ENCODE data around the gene DTWD2.
"Not testable (repeated sequence)": the region's sequence is repeated elsewhere in the genome, so short reads cannot be mapped to it uniquely, and the experiment has no call there.

Gene DTWD2

GRCh38 chr5:118905196-118905595 is 83.2 kb downstream of the DTWD2 start:
- Mint-ChIP-seq H3K4me3 (no peak overlapping the region), H3K4me1 (peaks cover 4 to 10% of the 10 kb centered on the region in 2 donors), H3K9me3 (no peaks in the 10 kb centered on the region), H3K27me3 (no peaks in the 10 kb centered on the region), H3K36me3 (peaks cover 1 to 3% of the 10 kb centered on the region in 2 donors), H3K27ac (no peak overlapping the region)
- ATAC-seq (replicated peaks) (no peak), DNase-seq (no peak)

- no peak overlapping the region for H3K27ac Mint-ChIP-seq
- peaks cover 0 to 3% of the 10 kb centered on the region in 2 donors for H3K36me3 Mint-ChIP-seq
- ATAC-seq (replicated peaks): no peak
- peaks cover 4 to 10% of the 10 kb centered on the region in 2 donors for H3K4me1 Mint-ChIP-seq
- no peaks in the 10 kb centered on the region for H3K27me3 Mint-ChIP-seq
- H3K4me3 Mint-ChIP-seq: no peak overlapping the region
- no peak for DNase-seq
- H3K9me3 Mint-ChIP-seq: no peaks in the 10 kb centered on the region
Measured at GRCh38 chr5:118902656-118903438, 85.5 kb downstream of the DTWD2 start.

- no peak for ATAC-seq (replicated peaks)
- DNase-seq: no peak
- Mint-ChIP-seq H3K27me3 (no peaks in the 10 kb centered on the region), H3K4me1 (peaks cover 3 to 11% of the 10 kb centered on the region in 2 donors), H3K36me3 (peaks cover 0 to 2% of the 10 kb centered on the region in 2 donors), H3K4me3 (no peak overlapping the region), H3K27ac (no peak overlapping the region), H3K9me3 (no peaks in the 10 kb centered on the region)
Measured at GRCh38 chr5:118894709-118895108, 93.6 kb downstream of the DTWD2 start.

GRCh38 chr5:118891252-118891651 is 97.1 kb downstream of the DTWD2 start:
- H3K27ac Mint-ChIP-seq: no peak overlapping the region
- H3K36me3 Mint-ChIP-seq: peaks cover 0 to 2% of the 10 kb centered on the region in 2 donors
- H3K4me1 Mint-ChIP-seq: peaks cover 3 to 11% of the 10 kb centered on the region in 2 donors
- H3K9me3 Mint-ChIP-seq: no peaks in the 10 kb centered on the region
- no peak for ATAC-seq (replicated peaks)
- no peak overlapping the region for H3K4me3 Mint-ChIP-seq
- DNase-seq: no peak
- no peaks in the 10 kb centered on the region for H3K27me3 Mint-ChIP-seq

GRCh38 chr5:118889165-118889564 is 99.2 kb downstream of the DTWD2 start:
- Mint-ChIP-seq H3K27me3 (no peaks in the 10 kb centered on the region), H3K36me3 (no peaks in the 10 kb centered on the region), H3K4me1 (peaks cover 3 to 5% of the 10 kb centered on the region in 2 donors), H3K27ac (no peak overlapping the region), H3K9me3 (no peaks in the 10 kb centered on the region), H3K4me3 (no peak overlapping the region)
- DNase-seq (no peak), ATAC-seq (replicated peaks) (no peak)

- H3K27ac Mint-ChIP-seq: no peak overlapping the region
- H3K36me3 Mint-ChIP-seq: peaks cover 0 to under 1% of the 10 kb centered on the region in 2 donors
- no peak for ATAC-seq (replicated peaks)
- H3K4me1 Mint-ChIP-seq: peaks cover under 1 to 8% of the 10 kb centered on the region in 2 donors
- no peak overlapping the region for H3K4me3 Mint-ChIP-seq
- H3K9me3 Mint-ChIP-seq: no peaks in the 10 kb centered on the region
- no peak for DNase-seq
- H3K27me3 Mint-ChIP-seq: no peaks in the 10 kb centered on the region
Measured at GRCh38 chr5:118888556-118888955, 99.8 kb downstream of the DTWD2 start.

- Mint-ChIP-seq H3K9me3 (peaks cover 0 to 4% of the 10 kb centered on the region in 2 donors), H3K4me1 (peaks cover 6 to 18% of the 10 kb centered on the region in 2 donors), H3K27me3 (no peaks in the 10 kb centered on the region), H3K36me3 (peaks cover 8 to 21% of the 10 kb centered on the region in 2 donors), H3K27ac (no peak overlapping the region), H3K4me3 (no peak overlapping the region)
- ATAC-seq (replicated peaks) (peak; percentile 91 to 96), DNase-seq (no peak)
Measured at GRCh38 chr5:118883362-118883761, 105.0 kb downstream of the DTWD2 start.

- Mint-ChIP-seq H3K4me3 (no peak overlapping the region), H3K9me3 (peaks cover 4 to 5% of the 10 kb centered on the region in 2 donors), H3K27me3 (no peaks in the 10 kb centered on the region), H3K4me1 (peaks cover 6 to 18% of the 10 kb centered on the region in 2 donors), H3K27ac (no peak overlapping the region), H3K36me3 (peaks cover 9 to 28% of the 10 kb centered on the region in 2 donors)
- DNase-seq (no peak), ATAC-seq (replicated peaks) (no peak)
Measured at GRCh38 chr5:118882666-118883065, 105.7 kb downstream of the DTWD2 start.

- Mint-ChIP-seq H3K36me3 (peaks cover 46 to 66% of the 10 kb centered on the region in 2 donors), H3K9me3 (peaks cover 28 to 30% of the 10 kb centered on the region in 2 donors)
- H3K4me1 Mint-ChIP-seq; H3K27ac Mint-ChIP-seq; H3K27me3 Mint-ChIP-seq; H3K4me3 Mint-ChIP-seq; ATAC-seq (replicated peaks); DNase-seq: not testable (repeated sequence)
Measured at GRCh38 chr5:118876852-118877251, 111.5 kb downstream of the DTWD2 start.

GRCh38 chr5:118875131-118875530 is 113.2 kb downstream of the DTWD2 start:
- H3K4me1 Mint-ChIP-seq: peaks cover 4 to 6% of the 10 kb centered on the region in 2 donors
- peaks cover 26 to 28% of the 10 kb centered on the region in 2 donors for H3K9me3 Mint-ChIP-seq
- DNase-seq: no peak
- no peak overlapping the region for H3K4me3 Mint-ChIP-seq
- ATAC-seq (replicated peaks): no peak
- H3K36me3 Mint-ChIP-seq: peaks cover 48 to 60% of the 10 kb centered on the region in 2 donors
- H3K27ac Mint-ChIP-seq: no peak overlapping the region
- no peaks in the 10 kb centered on the region for H3K27me3 Mint-ChIP-seq

- peaks cover 30 to 32% of the 10 kb centered on the region in 2 donors for H3K9me3 Mint-ChIP-seq
- peaks cover 4 to 6% of the 10 kb centered on the region in 2 donors for H3K4me1 Mint-ChIP-seq
- no peak overlapping the region for H3K27ac Mint-ChIP-seq
- no peak overlapping the region for H3K4me3 Mint-ChIP-seq
- ATAC-seq (replicated peaks) (no peak), DNase-seq (no peak)
- peaks cover 48 to 65% of the 10 kb centered on the region in 2 donors for H3K36me3 Mint-ChIP-seq
- no peaks in the 10 kb centered on the region for H3K27me3 Mint-ChIP-seq
Measured at GRCh38 chr5:118873417-118873816, 114.9 kb downstream of the DTWD2 start.

GRCh38 chr5:118863345-118863744 is 125.0 kb downstream of the DTWD2 start:
- H3K9me3 Mint-ChIP-seq: peaks cover 0 to 5% of the 10 kb centered on the region in 2 donors
- no peak for ATAC-seq (replicated peaks)
- H3K4me1 Mint-ChIP-seq: no peaks in the 10 kb centered on the region
- peaks cover 2 to 8% of the 10 kb centered on the region in 2 donors for H3K36me3 Mint-ChIP-seq
- H3K27me3 Mint-ChIP-seq: no peaks in the 10 kb centered on the region
- H3K27ac Mint-ChIP-seq: no peak overlapping the region
- no peak overlapping the region for H3K4me3 Mint-ChIP-seq
- DNase-seq: no peak

GRCh38 chr5:118862596-118862995 is 125.8 kb downstream of the DTWD2 start:
- H3K9me3 Mint-ChIP-seq: peaks cover 0 to 2% of the 10 kb centered on the region in 2 donors
- H3K27ac Mint-ChIP-seq: no peak overlapping the region
- no peak for ATAC-seq (replicated peaks)
- no peaks in the 10 kb centered on the region for H3K4me1 Mint-ChIP-seq
- no peaks in the 10 kb centered on the region for H3K27me3 Mint-ChIP-seq
- DNase-seq: no peak
- H3K4me3 Mint-ChIP-seq: no peak overlapping the region
- H3K36me3 Mint-ChIP-seq: peaks cover under 1 to 8% of the 10 kb centered on the region in 2 donors

GRCh38 chr5:118857700-118858099 is 130.6 kb downstream of the DTWD2 start:
- DNase-seq (no peak), ATAC-seq (replicated peaks) (no peak)
- H3K36me3 Mint-ChIP-seq: peaks cover 0 to 8% of the 10 kb centered on the region in 2 donors
- no peak overlapping the region for H3K4me3 Mint-ChIP-seq
- no peak overlapping the region for H3K27ac Mint-ChIP-seq
- H3K4me1 Mint-ChIP-seq: no peaks in the 10 kb centered on the region
- H3K9me3 Mint-ChIP-seq: peaks cover 4 to 6% of the 10 kb centered on the region in 2 donors
- H3K27me3 Mint-ChIP-seq: no peaks in the 10 kb centered on the region

- no peak overlapping the region for H3K4me3 Mint-ChIP-seq
- H3K36me3 Mint-ChIP-seq: peaks cover 9 to 11% of the 10 kb centered on the region in 2 donors
- no peaks in the 10 kb centered on the region for H3K4me1 Mint-ChIP-seq
- DNase-seq (no peak), ATAC-seq (replicated peaks) (no peak)
- H3K9me3 Mint-ChIP-seq: peaks cover 11% of the 10 kb centered on the region in 2 donors
- H3K27me3 Mint-ChIP-seq: no peaks in the 10 kb centered on the region
- H3K27ac Mint-ChIP-seq: no peak overlapping the region
Measured at GRCh38 chr5:118854819-118855218, 133.5 kb downstream of the DTWD2 start.

Data from stimulated activated naive B cell treated with anti-CD40 and anti-IgM and Interleukin-4, amounts not matched to agents 10 μg/mL and 1 μg/mL and 100 μg/mL, for 72 hours (primary cell).